Left ventricle myocardium inferior (tissue), 1 donor: ENCODE measurements around the gene UACA. TPM values are rescaled to one million over a fixed set of nuclear protein-coding genes. Genes with fewer than 3 reads are reported as not detected.

Source experiments
- DNase-seq: peaks from one replicate; pipeline ENCODE4 v3.0.0-alpha.2; 2020
- H3K27ac ChIP-seq: fragments of 200-600 bp; replicated peaks from 2 replicates; pipeline ENCODE4 v1.8.0; 2021
- H3K27me3 ChIP-seq: fragments of 200-600 bp; 2 replicates; pipeline ENCODE4 v1.8.0; 2021; ENCODE audit warnings: low read depth
- H3K36me3 ChIP-seq: fragments of 200-600 bp; 2 replicates; pipeline ENCODE4 v1.8.0; 2021
- H3K4me1 ChIP-seq: fragments of 200-600 bp; 2 replicates; pipeline ENCODE4 v1.8.0; 2021
- H3K4me3 ChIP-seq: fragments of 200-600 bp; 2 replicates; pipeline ENCODE4 v1.8.0; 2021; ENCODE audit warnings: mild to moderate bottlenecking, moderate library complexity
- H3K9me3 ChIP-seq: fragments of 200-600 bp; replicated peaks from 2 replicates; pipeline ENCODE4 v1.8.0; 2021
- intact Hi-C: fragments of 100-400 bp; cut with micrococcal nuclease; formaldehyde crosslinking; loops from one replicate; pipeline ENCODE4 v1.11.0; 2022
- total RNA-seq: library from RNA; stranded (reverse); fragmentation: NEBNext Ultra II Directional; extraction: Animal tissue kit (Norgen Biotek cat#: 25700); gene quantifications from one replicate; pipeline ENCODE4 v1.2.1, GENCODE V29; 2021
- TF ChIP-seq, protein P1 (sequence below): fragments of 200-600 bp; IDR thresholded peaks from 2 replicates; pipeline ENCODE4 v1.8.0; 2021; ENCODE audit warnings: antibody characterized with exemption, mild to moderate bottlenecking, borderline replicate concordance
- donor health status: DM: no; HTN: yes; CAD: no; lungs with severe emphysema.

The UACA gene
- total RNA-seq, 1 donor from 2014 or later, result 33.7 TPM

DNA sequence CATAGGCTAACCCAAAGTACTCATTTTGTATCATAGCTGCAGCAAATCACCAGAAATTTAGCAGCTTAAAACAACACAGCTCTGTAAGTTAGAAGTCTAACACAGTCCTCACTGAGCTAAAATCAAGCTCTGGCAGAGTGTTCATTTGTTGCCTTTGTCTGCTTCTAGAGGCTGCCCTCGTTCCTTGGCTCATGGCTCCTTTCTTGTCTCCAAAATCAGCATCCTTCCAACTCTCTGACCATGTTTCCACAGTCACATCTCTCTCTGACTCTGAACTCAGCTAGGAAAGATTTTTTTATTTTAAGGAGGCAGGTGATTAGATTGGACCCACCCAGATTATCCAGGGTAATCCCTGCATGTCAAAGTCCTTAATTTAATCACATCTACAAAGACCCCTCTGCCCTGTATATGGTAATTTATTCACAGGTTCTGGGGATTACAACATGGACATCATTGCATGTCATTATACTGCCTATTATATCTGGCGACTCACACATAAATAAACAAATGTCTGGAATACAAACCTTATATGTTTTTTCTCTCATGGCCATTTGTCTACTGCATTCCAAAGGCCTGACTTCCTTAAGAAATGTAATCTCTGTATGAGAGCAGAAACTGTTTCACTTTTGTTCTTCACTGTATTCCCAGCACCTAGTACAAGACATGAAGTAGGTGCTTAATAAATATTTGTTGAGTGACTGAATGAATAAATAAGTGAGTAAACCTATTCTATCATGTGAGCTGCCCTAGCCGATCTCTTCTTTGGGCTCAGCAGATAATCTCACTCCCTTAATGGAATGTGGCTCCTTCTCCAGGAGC, 15.1 kb upstream of the UACA start:
- no peaks in the 10 kb centered on the region for H3K9me3 ChIP-seq
- no peak for DNase-seq
- H3K4me3 ChIP-seq, result no peak overlapping the region
- no peak overlapping the region for H3K27ac ChIP-seq
- H3K36me3 ChIP-seq, result no peaks in the 10 kb centered on the region
- TF ChIP-seq, protein P1, sequence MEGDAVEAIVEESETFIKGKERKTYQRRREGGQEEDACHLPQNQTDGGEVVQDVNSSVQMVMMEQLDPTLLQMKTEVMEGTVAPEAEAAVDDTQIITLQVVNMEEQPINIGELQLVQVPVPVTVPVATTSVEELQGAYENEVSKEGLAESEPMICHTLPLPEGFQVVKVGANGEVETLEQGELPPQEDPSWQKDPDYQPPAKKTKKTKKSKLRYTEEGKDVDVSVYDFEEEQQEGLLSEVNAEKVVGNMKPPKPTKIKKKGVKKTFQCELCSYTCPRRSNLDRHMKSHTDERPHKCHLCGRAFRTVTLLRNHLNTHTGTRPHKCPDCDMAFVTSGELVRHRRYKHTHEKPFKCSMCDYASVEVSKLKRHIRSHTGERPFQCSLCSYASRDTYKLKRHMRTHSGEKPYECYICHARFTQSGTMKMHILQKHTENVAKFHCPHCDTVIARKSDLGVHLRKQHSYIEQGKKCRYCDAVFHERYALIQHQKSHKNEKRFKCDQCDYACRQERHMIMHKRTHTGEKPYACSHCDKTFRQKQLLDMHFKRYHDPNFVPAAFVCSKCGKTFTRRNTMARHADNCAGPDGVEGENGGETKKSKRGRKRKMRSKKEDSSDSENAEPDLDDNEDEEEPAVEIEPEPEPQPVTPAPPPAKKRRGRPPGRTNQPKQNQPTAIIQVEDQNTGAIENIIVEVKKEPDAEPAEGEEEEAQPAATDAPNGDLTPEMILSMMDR, result no peak
- H3K27me3 ChIP-seq, result no peaks in the 10 kb centered on the region
- intact Hi-C loops, result no loop called here
- no peaks in the 10 kb centered on the region for H3K4me1 ChIP-seq

DNA sequence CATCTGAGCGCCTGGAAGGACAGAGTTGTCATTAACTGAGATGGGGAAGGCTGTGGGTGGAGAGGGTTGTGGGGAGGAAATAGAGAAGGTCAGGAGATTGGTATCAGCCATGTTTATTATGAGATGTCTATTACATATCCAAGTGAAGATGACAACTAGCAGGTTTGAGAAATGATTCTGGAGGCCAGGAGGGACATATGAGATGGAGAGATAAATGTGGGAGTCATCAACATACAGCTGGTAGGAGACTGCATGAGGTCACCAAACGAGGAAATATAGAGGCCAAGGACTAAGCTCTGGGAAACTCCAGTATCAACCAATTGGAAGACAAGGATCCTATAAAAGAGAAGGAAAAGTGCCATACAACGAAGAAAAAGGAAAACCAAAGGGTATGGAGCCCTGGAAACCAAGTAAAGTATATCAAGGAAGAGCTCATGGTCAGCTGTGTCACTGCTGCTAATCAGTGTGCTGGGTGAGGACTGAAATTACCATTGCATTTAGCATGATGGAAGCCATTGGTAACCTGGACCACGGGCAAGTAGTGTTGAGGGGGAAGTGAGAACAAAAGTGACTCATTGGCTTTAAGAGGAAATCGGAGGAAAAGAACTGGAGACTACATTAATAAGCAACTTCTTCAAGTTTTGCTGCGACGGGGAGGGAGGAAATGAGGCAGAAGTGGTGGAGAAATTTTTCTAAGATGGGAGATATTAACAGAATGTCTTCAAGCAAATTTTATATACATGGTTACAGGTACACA, 14.0 kb upstream of the UACA start:
- no peak overlapping the region for H3K27ac ChIP-seq
- TF ChIP-seq, protein P1, result no peak

GRCh38 chr15:70775160-70775559, 11.8 kb upstream of the UACA start:
- Histone ChIP-seq H3K4me3 (no peak overlapping the region), H3K36me3 (no peaks in the 10 kb centered on the region), H3K4me1 (no peaks in the 10 kb centered on the region), H3K27ac (no peak overlapping the region), H3K27me3 (no peaks in the 10 kb centered on the region), H3K9me3 (no peaks in the 10 kb centered on the region)
- intact Hi-C loops, result no loop called here
- TF ChIP-seq, protein P1, result no peak
- DNase-seq, result no peak

More for the DNA sequence above, 14.0 kb upstream of the UACA start:
- Histone ChIP-seq H3K27me3 (no peaks in the 10 kb centered on the region), H3K4me3 (no peak overlapping the region), H3K9me3 (no peaks in the 10 kb centered on the region), H3K36me3 (no peaks in the 10 kb centered on the region), H3K4me1 (no peaks in the 10 kb centered on the region)
- intact Hi-C loops, result no loop called here
- DNase-seq, result no peak

GRCh38 chr15:70772402-70772801, 9.0 kb upstream of the UACA start:
- DNase-seq, result no peak
- Histone ChIP-seq H3K27ac (no peak overlapping the region), H3K27me3 (no peaks in the 10 kb centered on the region), H3K36me3 (no peaks in the 10 kb centered on the region), H3K4me1 (peaks cover 7% of the 10 kb centered on the region), H3K4me3 (no peak overlapping the region), H3K9me3 (no peaks in the 10 kb centered on the region)
- intact Hi-C loops, result no loop called here
- TF ChIP-seq, protein P1, result no peak

GRCh38 chr15:70770863-70771262, 7.5 kb upstream of the UACA start:
- no peak overlapping the region for H3K27ac ChIP-seq
- intact Hi-C loops, result no loop called here
- no peaks in the 10 kb centered on the region for H3K9me3 ChIP-seq
- H3K36me3 ChIP-seq, result no peaks in the 10 kb centered on the region
- DNase-seq, result no peak
- no peaks in the 10 kb centered on the region for H3K27me3 ChIP-seq
- no peak overlapping the region for H3K4me3 ChIP-seq
- TF ChIP-seq, protein P1, result no peak
- peaks cover 8% of the 10 kb centered on the region for H3K4me1 ChIP-seq
